HG03469 (cell line): Measurements from ENCODE around the gene CTSL.

Experiments used
- ATAC-seq: cut with Tn5 transposase; IDR thresholded peaks from one replicate; pipeline ENCODE4 v1.9.1; 2021; ENCODE audit warnings: mild to moderate bottlenecking, moderate library complexity, moderate number of reproducible peaks; ENCODE audit not compliant: unreplicated experiment

Gene CTSL

GRCh38 chr9:87699835-87700234 lies 26.1 kb upstream of the CTSL start:
- ATAC-seq, result no peak

- ATAC-seq, result no peak
These were observed 24.4 kb upstream of the CTSL start for GRCh38 chr9:87701491-87701890.

GRCh38 chr9:87701931-87702421 lies 23.9 kb upstream of the CTSL start:
- no peak for ATAC-seq

GRCh38 chr9:87702921-87703320 lies 23.0 kb upstream of the CTSL start:
- no peak for ATAC-seq

GRCh38 chr9:87703636-87704276 lies 22.2 kb upstream of the CTSL start:
- ATAC-seq, result no peak

GRCh38 chr9:87704342-87704741 lies 21.6 kb upstream of the CTSL start:
- ATAC-seq, result no peak

- no peak for ATAC-seq
These were observed 19.7 kb upstream of the CTSL start for GRCh38 chr9:87706066-87706739.

- no peak for ATAC-seq
These were observed 18.0 kb upstream of the CTSL start for GRCh38 chr9:87707805-87708506.

GRCh38 chr9:87708546-87708945 lies 17.4 kb upstream of the CTSL start:
- no peak for ATAC-seq

GRCh38 chr9:87708986-87709728 lies 16.8 kb upstream of the CTSL start:
- ATAC-seq, result no peak

GRCh38 chr9:87710443-87710842 lies 15.5 kb upstream of the CTSL start:
- no peak for ATAC-seq

GRCh38 chr9:87711857-87712800 lies 13.8 kb upstream of the CTSL start:
- ATAC-seq, result no peak

GRCh38 chr9:87712801-87713277 lies 13.1 kb upstream of the CTSL start:
- no peak for ATAC-seq

- ATAC-seq, result no peak
These were observed 12.5 kb upstream of the CTSL start for GRCh38 chr9:87713278-87713987.

- no peak for ATAC-seq
These were observed 12.0 kb upstream of the CTSL start for GRCh38 chr9:87713988-87714330.

GRCh38 chr9:87714819-87715218 lies 11.1 kb upstream of the CTSL start:
- no peak for ATAC-seq

GRCh38 chr9:87716141-87716540 lies 9.8 kb upstream of the CTSL start:
- ATAC-seq, result no peak

- ATAC-seq, result no peak
These were observed 8.5 kb upstream of the CTSL start for GRCh38 chr9:87717456-87717855.

- ATAC-seq, result no peak
These were observed 7.7 kb upstream of the CTSL start for GRCh38 chr9:87718231-87718630.
